ENCODE measurements around the gene PPTC7.

The PPTC7 gene

DNA sequence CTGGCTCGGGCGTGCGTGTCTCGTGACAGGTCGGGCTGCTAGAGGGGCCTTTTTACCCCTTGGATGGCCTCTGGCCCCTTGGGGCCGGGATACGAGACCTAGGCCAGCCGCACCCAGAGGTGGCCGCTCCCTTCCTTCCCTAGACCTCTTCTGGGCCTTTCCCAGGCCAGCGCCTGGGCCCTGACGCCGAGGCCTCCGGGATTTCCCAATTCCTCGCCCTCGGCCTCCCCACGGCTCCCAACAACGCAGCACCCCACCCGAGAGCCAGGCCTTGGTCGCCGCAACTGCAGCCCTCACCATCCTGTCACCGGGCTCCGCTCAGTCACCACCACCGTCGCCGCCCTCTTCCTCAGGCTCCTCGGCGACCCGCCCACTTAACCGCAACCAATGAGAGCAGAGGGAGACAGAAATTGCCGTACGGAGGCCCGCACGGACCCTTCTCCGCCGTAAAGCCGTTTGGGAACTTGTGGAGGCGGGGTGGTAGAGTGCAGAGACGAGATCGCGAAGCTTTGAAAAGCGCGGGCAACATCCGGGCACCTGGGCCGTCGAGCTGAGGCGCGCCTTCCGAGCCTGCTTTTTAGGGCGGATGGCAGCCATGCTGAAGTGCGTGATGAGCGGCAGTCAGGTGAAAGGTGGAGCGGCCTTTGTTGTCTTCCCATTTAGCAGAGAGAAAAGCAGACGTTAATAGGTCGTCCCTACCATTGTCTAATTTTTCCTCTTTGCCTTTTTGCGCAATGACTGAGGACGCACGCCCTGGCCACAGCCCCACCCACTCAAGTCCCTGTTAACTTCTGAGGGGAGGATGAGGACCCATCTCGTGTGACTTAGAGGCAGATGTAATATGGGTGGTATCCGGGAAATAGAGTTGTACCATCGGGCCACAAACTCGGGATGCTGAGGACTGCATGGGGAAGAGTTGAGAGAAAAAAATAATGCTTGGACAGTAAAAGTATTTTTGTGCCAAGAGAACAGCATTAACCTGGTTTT lies 81.1 kb downstream of the PPTC7 start, which contains the start of the genes RAD9B and VPS29:
TSS of gene RAD9B (plus strand) at position 580 of the 987 bp plus-strand sequence. CDS start at position 587, 7 bp downstream.
TSS of gene VPS29 (minus strand) at position 360 of the 987 bp plus-strand sequence. CDS start at position 300, 60 bp downstream.
- in situ Hi-C loops (cut with MboI; ENCODE audit: low pct_unique_long_range_greater_than_20kb, low sequenced_read_pairs, unreplicated experiment), result no loop called here
- DNase-seq (ENCODE audit: low spot score), result peak; percentile 91
- TF ChIP-seq, protein P1, sequence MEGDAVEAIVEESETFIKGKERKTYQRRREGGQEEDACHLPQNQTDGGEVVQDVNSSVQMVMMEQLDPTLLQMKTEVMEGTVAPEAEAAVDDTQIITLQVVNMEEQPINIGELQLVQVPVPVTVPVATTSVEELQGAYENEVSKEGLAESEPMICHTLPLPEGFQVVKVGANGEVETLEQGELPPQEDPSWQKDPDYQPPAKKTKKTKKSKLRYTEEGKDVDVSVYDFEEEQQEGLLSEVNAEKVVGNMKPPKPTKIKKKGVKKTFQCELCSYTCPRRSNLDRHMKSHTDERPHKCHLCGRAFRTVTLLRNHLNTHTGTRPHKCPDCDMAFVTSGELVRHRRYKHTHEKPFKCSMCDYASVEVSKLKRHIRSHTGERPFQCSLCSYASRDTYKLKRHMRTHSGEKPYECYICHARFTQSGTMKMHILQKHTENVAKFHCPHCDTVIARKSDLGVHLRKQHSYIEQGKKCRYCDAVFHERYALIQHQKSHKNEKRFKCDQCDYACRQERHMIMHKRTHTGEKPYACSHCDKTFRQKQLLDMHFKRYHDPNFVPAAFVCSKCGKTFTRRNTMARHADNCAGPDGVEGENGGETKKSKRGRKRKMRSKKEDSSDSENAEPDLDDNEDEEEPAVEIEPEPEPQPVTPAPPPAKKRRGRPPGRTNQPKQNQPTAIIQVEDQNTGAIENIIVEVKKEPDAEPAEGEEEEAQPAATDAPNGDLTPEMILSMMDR (IDR thresholded peaks at IDR 0.05; ENCODE audit: extremely low read depth, insufficient read depth, missing control alignments), result no peak

DNA sequence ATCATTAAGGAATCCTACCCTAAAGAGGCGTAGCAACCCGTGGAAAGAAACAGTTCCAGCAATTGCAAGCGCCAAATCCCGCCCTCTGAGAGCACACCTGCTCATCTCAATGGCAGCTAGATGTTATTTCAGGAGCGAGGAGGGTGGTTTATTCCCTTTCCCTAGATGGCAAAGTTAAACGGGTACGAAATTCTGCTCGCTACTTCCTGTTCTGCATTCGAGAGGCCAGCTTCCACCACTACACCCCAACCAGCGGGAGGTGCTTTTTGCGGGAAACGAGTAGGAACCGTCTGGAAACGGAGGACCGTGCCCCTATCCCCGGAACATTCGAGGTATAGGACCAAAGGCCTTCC lies 81.7 kb downstream of the PPTC7 start:
- peak; percentile 27 for DNase-seq (ENCODE audit: low spot score)
- TF ChIP-seq, protein P1 (IDR thresholded peaks at IDR 0.05; ENCODE audit: extremely low read depth, insufficient read depth, missing control alignments), result no peak
- in situ Hi-C loops (cut with MboI; ENCODE audit: low pct_unique_long_range_greater_than_20kb, low sequenced_read_pairs, unreplicated experiment), result no loop called here

DNA sequence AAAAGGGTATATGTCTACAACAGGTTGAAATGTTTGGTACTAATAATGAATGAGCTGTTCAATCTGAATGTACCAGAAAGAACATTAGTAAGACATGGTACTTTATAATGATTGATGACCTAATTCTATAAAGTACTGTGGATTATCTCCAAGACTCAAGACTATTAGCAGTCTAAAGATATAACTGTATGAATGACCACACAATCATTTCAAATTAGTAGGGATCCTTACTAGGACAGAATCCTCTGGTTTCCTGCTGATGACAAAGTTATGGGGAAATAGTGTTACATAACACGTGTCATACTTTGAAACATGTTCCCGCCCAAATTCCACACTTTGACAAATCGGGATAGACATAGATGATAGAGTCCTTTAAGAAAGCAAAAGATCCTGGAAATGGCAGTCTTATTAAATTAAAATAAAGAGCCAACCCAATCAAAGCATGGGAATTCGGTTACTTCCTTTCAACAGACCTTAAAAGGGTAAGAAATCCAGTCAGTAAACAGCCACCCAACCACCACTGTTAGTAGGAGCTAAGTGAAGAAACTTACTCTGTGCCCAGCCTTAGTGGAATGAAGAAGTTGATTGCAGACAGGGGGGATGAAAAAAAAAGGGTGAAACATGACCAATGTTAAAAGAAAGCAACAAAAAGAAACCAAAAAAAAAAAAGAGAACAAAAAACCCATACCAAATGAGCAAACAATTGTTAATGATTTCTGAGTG lies 84.0 kb downstream of the PPTC7 start:
- in situ Hi-C loops (cut with MboI; ENCODE audit: low pct_unique_long_range_greater_than_20kb, low sequenced_read_pairs, unreplicated experiment), result no loop called here
- TF ChIP-seq, protein P1 (IDR thresholded peaks at IDR 0.05; ENCODE audit: extremely low read depth, insufficient read depth, missing control alignments), result no peak
- no peak for DNase-seq (ENCODE audit: low spot score)
